Fibroblast of pulmonary artery (primary cell): ENCODE measurements around the gene HNRNPF.

Source experiments
- DNase-seq: peaks from one replicate; pipeline ENCODE4 v3.0.0-alpha.2; 2010; ENCODE audit warnings: low read depth
- H3K4me3 ChIP-seq: replicated peaks from 2 replicates; pipeline ENCODE4 v1.5.1; 2011; ENCODE audit warnings: low read depth, mild to moderate bottlenecking, control low read depth, low read length, moderate library complexity
- TF ChIP-seq, protein P1 (sequence below): IDR thresholded peaks from 2 replicates; pipeline ENCODE4 v1.5.1; 2011; ENCODE audit warnings: mild to moderate bottlenecking, control low read depth, low read length, inconsistent platforms; ENCODE audit errors: missing control alignments

HNRNPF gene

DNA sequence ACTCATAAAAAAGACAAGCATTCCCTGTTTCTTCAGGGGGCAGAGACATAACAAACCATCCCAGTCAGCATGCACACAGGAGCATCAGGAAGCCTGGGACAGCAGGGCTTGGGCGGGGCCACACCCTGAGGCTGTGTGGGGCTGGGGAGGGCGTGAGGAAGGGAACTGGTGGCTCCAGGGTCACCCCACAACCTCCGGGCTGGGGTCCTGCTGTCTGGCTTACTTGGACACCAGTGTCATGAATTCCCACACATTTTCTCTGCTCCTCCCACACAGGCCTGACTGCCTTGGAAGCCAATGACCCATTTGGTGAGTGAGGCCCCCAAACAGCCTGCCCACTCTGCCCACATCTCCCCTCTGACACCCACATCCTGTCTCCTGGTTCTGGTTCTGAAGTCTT, 34.8 kb downstream of the HNRNPF start:
- H3K4me3 ChIP-seq: no peak overlapping the region
- DNase-seq: no peak
- TF ChIP-seq, protein P1, sequence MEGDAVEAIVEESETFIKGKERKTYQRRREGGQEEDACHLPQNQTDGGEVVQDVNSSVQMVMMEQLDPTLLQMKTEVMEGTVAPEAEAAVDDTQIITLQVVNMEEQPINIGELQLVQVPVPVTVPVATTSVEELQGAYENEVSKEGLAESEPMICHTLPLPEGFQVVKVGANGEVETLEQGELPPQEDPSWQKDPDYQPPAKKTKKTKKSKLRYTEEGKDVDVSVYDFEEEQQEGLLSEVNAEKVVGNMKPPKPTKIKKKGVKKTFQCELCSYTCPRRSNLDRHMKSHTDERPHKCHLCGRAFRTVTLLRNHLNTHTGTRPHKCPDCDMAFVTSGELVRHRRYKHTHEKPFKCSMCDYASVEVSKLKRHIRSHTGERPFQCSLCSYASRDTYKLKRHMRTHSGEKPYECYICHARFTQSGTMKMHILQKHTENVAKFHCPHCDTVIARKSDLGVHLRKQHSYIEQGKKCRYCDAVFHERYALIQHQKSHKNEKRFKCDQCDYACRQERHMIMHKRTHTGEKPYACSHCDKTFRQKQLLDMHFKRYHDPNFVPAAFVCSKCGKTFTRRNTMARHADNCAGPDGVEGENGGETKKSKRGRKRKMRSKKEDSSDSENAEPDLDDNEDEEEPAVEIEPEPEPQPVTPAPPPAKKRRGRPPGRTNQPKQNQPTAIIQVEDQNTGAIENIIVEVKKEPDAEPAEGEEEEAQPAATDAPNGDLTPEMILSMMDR: no peak

DNA sequence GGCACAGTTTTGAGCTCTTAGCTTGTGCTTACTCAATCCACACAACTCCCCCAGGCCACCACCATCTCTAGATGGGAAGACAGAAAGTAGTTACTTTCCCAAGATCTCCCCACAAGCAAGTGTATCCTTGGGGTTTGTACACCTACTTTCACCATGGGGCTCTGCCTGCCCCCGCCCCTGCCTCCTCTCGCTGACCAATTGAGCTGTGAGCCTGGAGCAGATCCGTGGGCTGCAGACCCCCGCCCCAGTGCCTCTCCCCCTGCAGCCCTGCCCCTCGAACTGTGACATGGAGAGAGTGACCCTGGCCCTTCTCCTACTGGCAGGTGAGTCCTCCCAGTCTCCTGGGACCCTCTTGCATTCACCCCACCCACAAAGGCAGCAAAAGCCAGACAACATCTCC, 35.5 kb downstream of the HNRNPF start:
- TF ChIP-seq, protein P1: no peak
- DNase-seq: no peak
- no peak overlapping the region for H3K4me3 ChIP-seq

DNA sequence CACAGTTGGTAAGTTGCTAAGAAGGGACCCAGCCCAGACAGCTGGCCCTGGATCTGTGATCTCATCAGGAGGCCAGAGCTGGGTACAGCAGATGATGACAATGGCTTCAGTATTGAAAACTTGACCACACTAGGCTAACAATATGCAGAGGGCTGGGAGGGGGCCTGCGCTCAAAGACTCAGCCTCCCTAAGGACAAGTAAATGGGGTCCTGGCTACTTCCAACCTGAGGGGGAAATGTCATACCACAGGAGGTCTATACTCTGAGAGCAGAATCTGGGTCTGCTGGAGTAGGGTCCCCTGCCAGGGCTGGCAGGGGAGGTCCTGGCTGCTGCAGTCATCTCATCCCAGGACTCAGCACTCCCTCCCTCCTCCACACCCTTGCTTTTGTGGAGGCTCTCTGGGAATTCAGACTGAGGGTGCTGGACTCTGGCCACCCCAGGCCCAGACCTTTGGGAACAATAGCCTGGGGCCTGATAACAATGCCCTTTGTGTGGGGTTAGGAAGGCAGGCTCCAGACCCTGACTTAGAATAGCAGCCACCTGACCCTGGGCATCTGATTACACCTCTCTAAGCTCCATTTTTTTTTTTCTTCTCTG, 36.1 kb downstream of the HNRNPF start:
- no peak overlapping the region for H3K4me3 ChIP-seq
- TF ChIP-seq, protein P1: no peak
- DNase-seq: no peak

DNA sequence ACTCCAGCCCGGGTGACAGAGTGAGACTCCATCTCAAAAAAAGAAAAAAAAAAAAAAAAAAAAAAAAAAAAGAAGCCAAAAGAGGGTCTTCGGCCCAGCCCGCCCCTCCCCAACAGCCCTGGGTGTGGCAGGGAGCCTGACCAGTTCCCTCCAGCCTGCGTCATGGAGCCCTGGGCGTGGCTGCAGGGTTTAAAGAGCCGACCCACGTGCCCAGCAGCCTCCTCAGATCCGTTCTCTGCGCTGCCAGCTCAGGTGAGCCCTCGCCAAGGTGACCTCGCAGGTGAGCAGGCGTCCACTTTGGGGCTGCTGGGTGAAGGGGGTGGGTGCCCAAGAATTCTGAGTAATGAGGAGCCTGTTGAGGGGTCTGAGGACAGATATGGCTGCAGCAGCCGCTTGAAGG, 37.6 kb downstream of the HNRNPF start, which contains the start of gene FXYD4:
Gene FXYD4 (plus strand): TSS at position 219 of the 400 bp plus-strand sequence. CDS start 2,111 bp downstream, outside the sequence.
- TF ChIP-seq, protein P1: no peak
- H3K4me3 ChIP-seq: no peak within 1 kb of the TSS

DNA sequence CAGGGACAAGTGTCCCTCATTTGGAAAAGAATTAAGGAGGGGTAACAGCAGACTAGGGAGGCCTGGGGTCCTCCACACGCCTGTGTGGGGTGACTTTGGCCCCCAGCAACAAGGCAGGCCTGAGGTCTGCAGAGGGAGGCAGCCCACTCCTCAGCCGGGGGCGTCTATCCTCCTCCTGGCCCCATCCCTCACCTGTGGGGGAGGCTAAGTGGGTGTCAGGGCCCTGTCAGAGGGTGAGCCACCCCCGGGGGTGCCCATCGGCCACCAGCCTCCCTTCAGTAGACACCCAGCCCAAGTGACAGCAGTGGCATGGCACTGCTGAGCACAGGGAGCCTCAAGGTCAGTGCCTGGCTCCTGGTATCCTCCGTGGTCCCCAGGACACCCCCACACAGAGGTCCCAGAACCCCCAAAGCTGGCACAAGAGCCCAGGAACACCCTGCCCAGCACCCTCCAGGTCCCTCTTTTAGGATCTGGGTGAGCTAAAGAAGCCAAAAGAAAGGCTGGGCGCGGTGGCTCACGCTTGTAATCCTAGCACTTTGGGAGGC, 38.2 kb downstream of the HNRNPF start:
- no peak overlapping the region for H3K4me3 ChIP-seq
- no peak for DNase-seq
- TF ChIP-seq, protein P1: no peak

More for the DNA sequence above, 37.6 kb downstream of the HNRNPF start, which contains the start of gene FXYD4:
- DNase-seq: no peak

DNA sequence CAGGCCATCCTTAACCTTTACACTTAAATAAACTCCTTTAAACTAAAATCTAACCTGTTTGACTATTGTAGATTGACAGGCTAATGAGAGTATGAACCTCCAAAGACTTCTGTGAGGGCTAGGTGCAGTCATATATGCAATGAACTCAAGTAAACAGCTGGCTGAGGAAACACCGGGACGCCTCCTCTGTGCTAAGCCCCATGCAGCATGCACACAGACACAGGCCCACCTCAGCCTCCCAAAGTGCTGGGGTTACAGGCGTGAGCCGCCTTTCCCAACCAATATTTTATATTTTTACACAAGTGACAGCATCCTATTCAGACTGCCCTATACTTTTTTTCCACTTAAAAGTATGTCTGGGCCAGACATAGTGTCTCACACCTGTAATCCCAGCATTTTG, 39.1 kb downstream of the HNRNPF start:
- no peak overlapping the region for H3K4me3 ChIP-seq
- DNase-seq: no peak
- TF ChIP-seq, protein P1: no peak

DNA sequence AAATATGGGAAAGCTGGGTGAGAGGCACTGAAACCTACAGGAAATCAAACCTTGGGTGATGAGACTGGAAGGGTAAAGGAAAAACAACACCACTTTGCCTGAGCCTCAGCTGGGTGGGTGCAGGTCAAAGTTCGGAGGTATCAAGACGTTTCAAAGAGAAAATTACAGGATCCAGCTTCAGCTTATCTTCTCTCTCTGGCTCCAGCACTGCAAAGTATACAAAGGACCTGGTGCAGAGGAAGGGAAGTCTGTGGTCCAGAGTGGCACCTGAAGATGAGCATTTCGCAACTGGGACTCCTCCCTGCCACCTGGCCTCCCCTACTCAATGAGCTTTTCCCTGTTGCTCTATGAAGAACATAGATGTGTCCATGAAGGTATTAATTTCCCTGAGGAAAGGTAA, 44.0 kb downstream of the HNRNPF start:
- no peak overlapping the region for H3K4me3 ChIP-seq
- DNase-seq: no peak
- TF ChIP-seq, protein P1: no peak
